ENCODE results near the gene VIPR2.
A peak's percentile ranks its signal among the peaks of the same experiment; 100 is the strongest.
"Not testable (repeated sequence)": the region's sequence is repeated elsewhere in the genome, so short reads cannot be mapped to it uniquely, and the experiment has no call there.

VIPR2 gene, protein sequence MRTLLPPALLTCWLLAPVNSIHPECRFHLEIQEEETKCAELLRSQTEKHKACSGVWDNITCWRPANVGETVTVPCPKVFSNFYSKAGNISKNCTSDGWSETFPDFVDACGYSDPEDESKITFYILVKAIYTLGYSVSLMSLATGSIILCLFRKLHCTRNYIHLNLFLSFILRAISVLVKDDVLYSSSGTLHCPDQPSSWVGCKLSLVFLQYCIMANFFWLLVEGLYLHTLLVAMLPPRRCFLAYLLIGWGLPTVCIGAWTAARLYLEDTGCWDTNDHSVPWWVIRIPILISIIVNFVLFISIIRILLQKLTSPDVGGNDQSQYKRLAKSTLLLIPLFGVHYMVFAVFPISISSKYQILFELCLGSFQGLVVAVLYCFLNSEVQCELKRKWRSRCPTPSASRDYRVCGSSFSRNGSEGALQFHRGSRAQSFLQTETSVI

DNA sequence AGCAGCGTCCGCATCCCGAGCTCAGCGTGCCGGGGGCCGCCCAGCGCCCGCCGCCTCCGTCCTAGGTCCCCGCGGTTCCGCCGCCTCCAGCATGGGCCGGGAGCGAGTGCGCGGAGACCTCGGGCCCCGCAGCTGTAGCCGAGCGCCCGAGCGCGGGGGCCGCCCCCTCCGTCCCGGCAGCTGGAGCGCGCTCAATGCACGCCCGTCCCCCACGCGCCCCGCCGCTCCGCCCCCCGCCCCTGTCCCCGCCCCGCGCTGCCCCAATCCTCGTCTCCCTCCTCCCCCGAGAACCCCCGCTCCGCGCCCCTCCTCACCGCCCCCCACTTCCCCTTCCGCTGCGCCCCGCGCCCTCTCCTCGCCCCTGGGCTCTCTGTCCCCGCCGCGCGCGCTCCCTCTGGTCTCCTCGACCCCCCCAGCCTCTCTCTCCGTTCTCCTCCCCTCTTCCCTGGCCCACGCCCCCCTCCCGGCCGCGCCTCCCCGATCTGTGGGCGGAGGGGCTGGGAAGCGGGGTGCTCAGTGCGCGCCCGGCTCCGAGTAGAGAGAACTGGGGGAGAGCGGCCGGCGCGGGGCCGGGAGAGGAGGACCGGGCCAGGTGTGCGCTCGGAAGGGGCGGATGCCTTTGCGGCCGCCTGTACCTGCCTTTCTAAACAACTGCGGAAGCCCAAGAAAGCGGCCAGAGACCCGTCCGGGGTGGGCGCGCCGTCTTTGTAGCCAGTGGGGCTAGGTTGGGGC, at the start of gene VIPR2:
TSS of gene VIPR2 (minus strand) at position 110 of the 732 bp plus-strand sequence. CDS start at position 14, 96 bp downstream.
- peak; percentile 10 for DNase-seq (ENCODE audit: low read depth)

DNA sequence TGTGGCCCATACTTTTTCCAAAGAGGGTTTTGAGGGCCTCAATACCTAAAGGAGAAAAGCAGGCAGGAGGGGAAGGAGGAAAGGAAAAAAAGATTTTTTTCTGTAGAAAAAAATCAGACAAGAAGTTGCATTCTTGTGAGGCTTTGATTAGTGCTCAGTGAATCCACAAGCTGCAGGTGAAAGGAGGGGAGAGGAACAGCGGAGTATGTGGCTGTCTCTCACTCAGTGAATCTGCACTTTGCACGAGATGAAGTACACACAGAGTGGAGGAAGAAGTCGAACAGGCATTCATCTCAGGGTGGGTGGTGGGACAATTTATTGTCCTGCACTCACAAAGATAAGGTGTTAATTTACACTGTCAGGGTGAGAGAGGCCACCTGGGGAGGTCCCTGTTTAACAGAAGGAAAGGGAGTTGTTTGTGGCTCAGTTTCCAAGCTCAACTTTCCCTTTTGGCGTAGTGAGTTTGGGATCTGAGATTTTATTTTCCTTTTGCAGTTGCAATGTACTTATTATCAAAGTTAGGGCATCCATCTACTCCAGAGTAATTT, 49.0 kb upstream of the VIPR2 start:
- DNase-seq (ENCODE audit: low read depth): no peak

DNA sequence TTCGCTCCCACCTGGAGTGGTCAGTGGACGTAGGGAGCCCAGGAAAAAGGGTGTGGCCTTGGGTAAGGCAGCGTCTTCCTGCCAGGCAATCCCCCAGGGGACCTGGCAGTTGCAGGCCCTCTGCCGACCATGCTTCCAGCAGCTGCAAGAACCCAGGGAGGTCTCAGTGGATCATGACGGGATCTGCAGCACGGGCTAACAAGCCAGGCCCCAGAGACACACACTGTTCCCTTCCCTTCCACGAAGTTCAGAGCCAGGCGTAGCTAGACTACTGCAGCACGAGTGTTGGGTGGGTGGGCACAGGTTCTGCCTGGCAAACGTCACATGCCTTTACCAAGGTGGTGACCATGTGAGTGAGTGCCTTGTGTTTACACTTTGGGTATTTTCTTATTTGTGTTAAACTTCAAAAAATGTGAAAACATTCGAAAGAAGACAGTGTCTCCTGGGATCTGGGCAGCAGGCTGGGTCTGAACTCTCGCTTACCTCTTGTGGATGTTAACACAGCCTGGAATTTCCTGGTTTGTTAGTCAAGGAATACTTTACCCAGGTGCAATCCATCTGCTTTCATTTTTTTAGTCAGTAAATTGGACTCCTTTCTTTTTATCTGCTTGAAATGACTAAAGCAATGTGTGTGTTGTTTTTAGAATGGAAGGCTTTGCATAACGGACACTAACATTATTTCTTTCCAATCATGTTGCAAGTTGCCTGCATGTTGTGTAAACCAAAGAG, 48.2 kb upstream of the VIPR2 start:
- no peak for DNase-seq (ENCODE audit: low read depth)

DNA sequence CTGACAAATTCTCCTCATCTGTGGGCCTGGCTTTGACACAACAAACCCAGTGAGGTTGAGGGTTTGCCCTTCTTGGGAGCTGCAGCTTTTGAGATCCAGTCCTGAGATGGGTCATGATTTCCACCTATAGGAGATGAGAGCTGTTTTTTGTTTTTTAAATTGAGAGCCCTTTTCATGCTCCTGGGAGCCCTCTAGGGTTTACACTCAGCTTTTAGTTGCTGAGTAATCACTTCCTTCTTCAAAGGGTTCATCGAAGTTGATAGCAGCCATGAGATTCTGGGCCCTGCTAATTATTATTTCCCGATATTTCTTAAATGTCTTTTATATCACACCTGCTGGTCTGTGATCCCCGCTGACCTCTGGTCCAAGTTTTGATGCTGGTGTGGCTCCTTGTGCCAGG, 47.3 kb upstream of the VIPR2 start:
- no peak for DNase-seq (ENCODE audit: low read depth)

DNA sequence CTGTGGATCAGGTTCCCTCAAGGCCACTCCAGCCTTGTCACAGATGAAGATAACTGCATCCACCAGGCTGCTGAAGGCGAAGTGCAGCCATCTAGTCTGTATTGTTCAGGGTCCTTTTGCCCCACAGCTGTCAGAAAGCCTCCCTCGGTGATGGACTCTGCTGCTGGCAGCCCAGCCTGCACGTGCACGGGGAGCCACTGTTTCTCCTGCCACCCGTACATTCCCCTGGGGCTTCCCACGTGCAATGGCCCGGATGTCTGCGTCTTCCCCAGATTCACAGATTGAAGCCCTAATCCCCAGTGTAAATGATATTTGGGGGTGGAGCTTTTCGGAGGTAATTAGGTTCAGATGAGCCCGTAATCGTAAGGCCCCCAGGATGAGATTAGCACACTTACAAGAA, 46.6 kb upstream of the VIPR2 start:
- DNase-seq (ENCODE audit: low read depth): no peak

DNA sequence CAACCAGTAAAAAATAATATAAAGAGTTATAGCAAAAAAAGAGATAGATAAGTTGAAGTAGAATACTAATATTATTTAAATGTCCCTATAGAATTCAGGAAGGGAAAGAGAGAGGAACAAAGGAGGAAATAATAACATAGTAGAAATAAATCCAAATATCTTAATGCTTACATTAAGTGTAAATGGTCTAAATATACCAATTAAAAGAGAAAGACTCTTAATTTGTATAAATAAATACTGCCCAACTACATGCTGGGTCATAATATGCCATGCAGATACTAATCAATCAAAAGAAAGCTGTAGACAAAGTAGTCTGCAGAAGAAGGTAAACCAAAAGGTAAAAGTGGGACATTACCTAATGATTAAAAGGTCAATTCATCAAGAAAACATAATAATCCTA, 43.3 kb upstream of the VIPR2 start:
- no peak for DNase-seq (ENCODE audit: low read depth)

DNA sequence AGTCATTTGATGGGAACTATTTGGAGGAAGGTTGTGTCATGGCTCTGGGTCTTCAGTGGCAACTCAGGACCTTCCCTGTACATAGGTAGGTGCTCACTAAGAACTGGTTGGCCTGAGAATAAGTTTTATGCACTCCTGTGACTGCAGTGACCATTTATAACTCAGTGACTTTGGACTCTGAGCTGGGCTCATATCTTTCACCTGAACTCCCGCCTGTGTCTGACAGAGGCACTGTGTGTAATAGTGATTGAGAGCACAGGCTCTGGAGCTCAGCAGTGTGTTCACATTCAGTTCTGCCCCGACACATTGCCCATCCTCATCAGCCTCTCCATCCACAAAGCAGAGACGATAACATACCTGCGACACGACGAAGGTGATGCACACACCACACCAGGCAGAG, 34.6 kb upstream of the VIPR2 start:
- DNase-seq (ENCODE audit: low read depth): no peak

DNA sequence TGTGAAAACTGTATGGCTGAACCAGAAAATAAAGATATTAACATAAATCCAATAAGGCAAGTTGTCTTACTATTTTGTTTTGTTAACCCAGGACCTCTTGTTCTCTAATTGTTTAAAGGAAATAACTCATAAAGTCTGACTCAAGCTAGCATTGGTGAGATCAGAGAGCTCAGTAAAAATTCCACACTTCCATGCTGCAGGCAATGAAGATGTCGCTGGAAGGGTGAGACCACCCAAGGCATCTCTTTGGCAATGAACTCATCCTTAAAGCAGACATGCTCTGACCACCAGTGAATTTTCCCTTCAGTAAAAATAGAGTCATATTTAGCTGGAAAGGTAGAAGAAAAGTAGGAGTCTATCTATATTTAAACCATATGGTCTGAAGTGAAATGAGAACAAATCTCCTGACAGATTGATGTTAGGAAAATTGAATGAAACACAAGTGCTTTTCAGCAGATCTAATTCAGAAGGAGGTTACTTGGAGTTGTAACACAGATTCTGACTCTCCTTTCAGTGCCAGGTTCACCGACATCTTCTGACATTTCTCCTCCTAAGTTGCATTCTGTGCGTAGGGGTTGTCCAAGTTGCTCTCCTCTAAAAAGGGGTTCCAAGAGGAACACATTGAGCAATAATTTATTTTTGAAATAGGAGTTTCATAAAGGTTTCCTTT, 32.8 kb upstream of the VIPR2 start:
- DNase-seq (ENCODE audit: low read depth): no peak

DNA sequence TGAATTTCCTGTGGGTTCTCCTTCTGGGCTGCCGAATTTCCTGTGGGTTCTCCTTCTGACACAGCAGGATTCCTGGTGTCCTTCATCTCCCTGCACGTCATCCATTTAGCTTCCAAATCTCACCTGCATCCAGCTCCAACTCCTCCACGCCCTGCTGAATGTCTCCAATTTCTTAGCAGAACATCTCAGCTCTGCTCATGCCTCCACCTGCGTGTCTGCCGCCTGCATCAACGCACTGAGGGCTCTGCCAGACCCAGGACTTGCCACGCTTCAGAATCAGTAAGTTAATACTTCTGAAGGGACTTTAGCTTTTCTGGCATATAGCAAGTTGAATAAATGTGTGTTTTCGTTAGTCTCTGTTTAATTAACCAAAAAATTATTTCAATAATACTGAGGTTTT, 31.1 kb upstream of the VIPR2 start:
- no peak for DNase-seq (ENCODE audit: low read depth)

DNA sequence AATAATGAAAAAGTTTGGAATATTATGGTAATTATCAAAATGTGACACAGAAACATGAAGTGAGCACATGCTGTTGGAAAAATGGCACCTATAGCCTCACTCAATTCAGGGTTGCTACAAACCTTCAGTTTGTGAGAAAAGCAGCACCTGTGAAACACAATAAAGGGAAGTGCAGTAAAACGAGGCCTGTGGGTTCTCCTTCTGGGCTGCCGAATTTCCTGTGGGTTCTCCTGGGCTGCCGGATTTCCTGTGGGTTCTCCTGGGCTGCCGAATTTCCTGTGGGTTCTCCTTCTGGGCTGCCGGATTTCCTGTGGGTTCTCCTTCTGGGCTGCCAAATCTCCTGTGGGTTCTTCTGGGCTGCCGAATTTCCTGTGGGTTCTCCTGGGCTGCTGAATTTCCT, 30.4 kb upstream of the VIPR2 start:
- DNase-seq (ENCODE audit: low read depth): not testable (repeated sequence)

DNA sequence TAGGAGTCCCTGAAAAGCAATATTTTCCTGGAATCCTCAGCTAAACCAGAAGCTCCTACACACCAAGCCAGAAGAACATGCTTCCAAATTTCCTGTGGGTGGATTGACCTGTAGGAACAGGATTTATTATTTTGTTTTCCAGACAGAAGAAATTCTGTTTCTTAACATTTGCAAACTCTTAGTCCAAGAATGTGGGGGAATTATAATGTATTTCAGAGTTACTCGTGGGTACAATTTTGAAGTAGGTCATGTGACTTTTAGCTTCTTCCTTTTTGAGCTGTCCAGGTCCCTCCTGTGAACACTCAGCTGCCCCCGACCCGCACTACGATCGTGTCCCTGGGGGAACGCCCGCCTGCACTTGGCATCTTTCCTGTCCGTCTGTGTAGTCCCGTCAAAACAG, 27.7 kb upstream of the VIPR2 start:
- DNase-seq (ENCODE audit: low read depth): no peak

DNA sequence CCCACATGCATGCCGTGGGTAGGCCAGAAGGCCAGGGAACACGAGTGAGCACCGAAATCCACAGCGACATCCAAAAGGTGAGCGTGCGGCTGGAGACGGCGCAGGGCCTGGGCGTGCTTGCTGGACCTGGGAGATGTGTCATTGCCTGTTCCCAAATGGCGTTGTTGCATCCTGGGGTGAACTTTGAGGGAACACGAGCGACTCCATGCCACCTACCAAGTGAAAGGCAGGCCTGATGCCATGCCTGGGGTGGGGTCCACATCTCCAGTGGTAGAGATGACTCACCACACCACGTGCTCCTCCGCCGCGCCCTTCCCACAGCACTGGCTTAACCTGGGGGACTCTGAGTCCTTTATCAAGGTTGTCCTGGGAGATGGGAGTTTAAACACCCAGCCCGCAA, 24.7 kb upstream of the VIPR2 start:
- no peak for DNase-seq (ENCODE audit: low read depth)

DNA sequence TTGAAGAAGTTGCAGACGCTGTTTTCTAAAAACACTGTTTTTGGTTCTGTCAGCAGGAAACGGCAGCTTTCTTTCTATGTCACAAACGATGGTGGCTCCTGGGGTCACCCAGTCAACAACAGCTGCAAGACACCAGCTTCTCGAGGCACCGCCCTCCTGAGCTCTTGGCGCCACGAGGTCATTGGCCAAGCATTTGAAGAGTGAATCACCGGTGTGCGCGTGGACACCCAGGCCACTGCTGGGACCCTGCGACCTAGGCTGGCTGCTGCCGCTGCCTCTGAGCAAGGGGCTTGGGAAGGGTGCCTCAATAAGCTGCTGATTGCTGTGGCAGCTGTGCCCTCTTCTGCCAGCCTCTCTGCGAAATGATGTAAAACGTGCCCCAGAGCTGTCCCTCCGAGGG, 22.5 kb upstream of the VIPR2 start:
- no peak for DNase-seq (ENCODE audit: low read depth)

DNA sequence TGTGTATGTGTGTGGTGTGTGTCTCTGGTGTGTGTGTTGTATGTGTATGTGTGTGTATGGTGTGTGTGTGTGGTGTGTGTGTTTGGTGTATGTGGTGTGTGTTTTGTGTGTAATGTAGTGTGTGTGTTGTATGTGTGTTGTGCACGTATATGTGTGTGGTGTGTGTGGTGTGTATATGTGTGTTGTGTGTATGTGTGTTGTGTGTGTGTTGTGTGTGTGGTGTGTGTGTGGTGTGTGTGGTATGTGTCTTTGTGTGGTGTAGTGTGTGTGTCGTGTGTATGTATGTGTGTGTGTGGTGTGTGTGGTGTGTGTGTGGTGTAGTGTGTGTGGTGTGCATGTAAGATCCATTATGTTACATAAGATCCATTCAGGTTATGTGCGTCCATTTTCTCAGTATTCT, 21.9 kb upstream of the VIPR2 start:
- no peak for DNase-seq (ENCODE audit: low read depth)

DNA sequence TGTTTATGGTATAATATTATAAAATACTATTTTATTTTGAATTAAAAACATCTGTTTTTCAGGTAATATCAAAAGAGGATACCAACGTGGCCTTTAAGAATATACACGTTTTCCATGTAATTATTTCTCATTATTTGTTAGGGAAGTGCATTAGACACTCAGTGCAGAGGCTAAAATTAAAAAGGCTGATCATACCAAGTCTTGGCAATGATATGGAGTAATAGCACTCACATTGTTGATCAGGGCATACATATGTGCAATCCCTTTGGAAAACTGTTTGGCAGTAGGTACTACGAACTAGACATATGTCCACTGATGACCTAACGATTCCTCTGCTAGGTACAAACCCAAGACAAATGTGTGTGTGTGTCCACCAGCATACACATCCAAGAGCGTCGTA, 20.7 kb upstream of the VIPR2 start:
- DNase-seq (ENCODE audit: low read depth): no peak

DNA sequence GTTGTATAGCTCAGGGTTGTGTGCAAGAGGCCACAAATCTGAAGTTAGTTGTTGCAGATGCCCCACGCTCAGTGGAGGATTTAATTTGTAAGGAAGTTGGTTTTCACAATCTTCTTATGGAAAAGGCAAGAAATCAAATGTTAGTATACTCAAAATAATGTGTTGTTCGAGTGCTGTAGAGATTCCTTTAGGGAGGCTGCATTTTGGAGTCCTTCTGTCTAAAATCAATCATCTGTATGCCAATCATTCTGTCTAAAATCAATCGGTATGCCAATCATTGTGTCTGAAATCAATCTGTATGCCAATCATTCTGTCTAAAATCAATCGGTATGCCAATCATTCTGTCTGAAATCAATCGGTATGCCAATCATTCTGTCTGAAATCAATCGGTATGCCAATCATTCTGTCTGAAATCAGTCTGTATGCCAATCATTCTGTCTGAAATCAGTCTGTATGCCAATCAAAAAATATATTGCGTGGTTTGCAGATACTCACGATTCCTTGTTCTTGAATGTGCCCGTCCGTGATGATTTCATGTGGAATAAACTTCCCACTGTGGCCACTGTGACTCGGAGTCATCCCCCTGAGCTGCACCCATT, 19.1 kb upstream of the VIPR2 start:
- not testable (repeated sequence) for DNase-seq (ENCODE audit: low read depth)

DNA sequence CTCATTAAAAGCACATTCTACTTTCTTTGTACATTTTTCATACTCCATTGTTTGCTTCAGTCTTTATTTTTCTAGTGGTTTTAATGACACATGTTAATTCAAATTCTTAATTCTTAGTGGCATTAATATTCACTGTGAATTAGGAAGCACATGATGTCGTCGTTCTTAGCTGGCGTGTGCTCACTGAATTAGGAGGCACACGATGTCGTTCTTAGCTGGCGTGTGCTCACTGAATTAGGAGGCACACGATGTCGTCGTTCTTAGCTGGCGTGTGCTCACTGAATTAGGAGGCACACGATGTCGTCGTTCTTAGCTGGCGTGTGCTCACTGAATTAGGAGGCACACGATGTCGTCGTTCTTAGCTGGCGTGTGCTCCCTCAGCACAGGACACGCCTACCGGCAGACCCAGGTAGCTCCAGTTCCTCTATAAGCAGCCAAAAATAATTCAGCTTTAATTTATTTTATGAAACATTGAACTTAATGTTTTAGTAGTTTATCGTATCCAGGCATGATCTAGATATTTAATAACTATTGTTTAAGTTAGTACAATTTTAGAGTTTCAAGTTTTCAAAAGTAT, 17.5 kb upstream of the VIPR2 start:
- DNase-seq (ENCODE audit: low read depth): not testable (repeated sequence)

DNA sequence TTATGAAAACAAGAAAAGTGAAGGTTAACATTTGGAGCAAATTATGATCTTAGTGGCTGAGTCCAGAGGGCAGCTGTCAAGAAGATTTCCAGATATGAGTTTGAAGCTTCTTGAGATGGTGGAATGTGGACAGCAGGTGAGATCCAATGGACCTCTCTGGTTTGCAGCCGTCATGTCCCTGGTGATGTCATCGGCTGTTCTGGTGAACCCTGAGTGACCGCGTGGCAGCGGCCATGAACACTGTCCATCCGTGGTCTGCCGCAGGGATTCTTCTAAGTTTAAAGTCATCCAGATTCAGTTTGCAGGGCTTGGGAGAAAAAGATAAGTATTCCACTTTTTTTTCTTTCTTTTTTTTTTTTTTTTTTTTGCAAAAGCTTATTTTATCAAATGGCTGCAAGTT, 15.8 kb upstream of the VIPR2 start:
- no peak for DNase-seq (ENCODE audit: low read depth)

DNA sequence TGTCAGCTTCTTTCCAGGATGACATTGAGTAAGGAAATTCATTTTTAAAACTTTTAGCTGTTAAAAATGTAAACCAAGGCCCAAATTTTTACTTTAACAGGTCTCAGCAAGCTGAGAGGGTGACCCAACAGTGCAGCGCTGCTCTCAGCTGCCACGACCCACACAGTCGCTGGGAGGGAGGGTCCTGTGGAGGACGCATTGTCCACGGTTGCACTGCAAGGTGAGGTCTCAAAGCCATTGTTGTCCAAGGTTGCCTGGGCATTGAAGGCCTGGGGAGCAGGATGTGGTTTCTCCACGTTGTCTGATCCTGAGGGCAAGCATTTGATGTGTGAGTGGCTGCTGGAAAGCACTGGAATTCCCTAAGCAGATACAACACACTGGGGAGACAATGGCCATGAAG, 15.1 kb upstream of the VIPR2 start:
- no peak for DNase-seq (ENCODE audit: low read depth)

DNA sequence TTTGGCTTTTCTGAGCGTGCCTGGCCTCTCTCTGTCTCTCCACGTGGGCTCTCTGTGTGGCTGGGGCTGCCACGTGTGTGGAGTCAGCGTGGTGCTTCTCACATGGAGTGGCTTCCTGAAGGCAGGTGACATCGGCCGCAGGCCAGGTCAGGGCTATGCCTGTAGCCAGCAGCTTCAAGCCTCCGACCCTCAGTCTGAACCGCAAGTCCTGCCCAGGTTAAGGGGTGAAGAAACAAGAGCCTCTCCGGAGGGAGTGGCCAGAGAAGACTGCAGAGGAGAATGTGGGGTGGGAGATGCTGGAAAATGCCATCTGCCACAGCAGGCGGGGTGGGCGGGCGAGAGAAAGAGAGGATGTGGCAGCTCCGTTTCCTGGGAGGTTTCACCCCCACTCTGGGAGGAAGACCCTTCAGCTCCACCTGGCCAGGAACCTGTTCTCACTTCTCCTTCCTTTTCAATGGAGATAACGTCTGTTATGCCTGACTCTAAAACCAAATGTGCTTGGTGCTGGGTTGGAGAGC, 14.3 kb upstream of the VIPR2 start:
- no peak for DNase-seq (ENCODE audit: low read depth)

Data from activated gamma-delta T cell treated with anti-CD3 and anti-CD28 coated beads, Interleukin-2, amount 50 U/mL, for 16 hours (primary cell).